Muscle of leg (tissue), 11 donors: ENCODE measurements around the gene RFTN1. TPM values are rescaled to one million over a fixed set of nuclear protein-coding genes. Genes with fewer than 3 reads are reported as not detected.
"Not testable (repeated sequence)": the region's sequence is repeated elsewhere in the genome, so short reads cannot be mapped to it uniquely, and the experiment has no call there.

ENCODE experiments used
- DNase-seq: peaks from one replicate; pipeline ENCODE4 v3.0.0; 2013
- H3K27ac ChIP-seq: one replicate; pipeline ENCODE4 v1.5.1; 2013; ENCODE audit warnings: mild to moderate bottlenecking, low read length, control low read depth
- H3K27me3 ChIP-seq: one replicate; pipeline ENCODE4 v1.6.1; 2013; ENCODE audit warnings: low read length; ENCODE audit not compliant: control insufficient read depth, insufficient read depth
- H3K36me3 ChIP-seq: one replicate; pipeline ENCODE4 v1.6.1; 2013; ENCODE audit warnings: low read length; ENCODE audit not compliant: control insufficient read depth, insufficient read depth
- H3K4me1 ChIP-seq: one replicate; pipeline ENCODE4 v1.6.1; 2013; ENCODE audit warnings: low read length; ENCODE audit not compliant: control insufficient read depth, insufficient read depth
- H3K4me3 ChIP-seq: one replicate; pipeline ENCODE4 v1.5.1; 2013; ENCODE audit warnings: low read length, control low read depth
- H3K9me3 ChIP-seq: replicated peaks from 2 replicates; pipeline ENCODE4 v1.6.1; 2013; ENCODE audit warnings: low read depth, low read length; ENCODE audit not compliant: control insufficient read depth
- WGBS: methylation state at CpG from one replicate; pipeline ENCODE4 v1.1.5; 2013; ENCODE audit warnings: missing lambda C conversion rate; ENCODE audit not compliant: insufficient coverage; 5-methylcytosine and 5-hydroxymethylcytosine counted together
- polyA plus RNA-seq, 8 donors: library from polyadenylated mRNA; unstranded; fragments of 120-200 nt; gene quantifications; one replicate each; pipeline versions ENCODE4 v1.2.1 to v1.2.3, GENCODE V29; 2013; ENCODE audit warnings: inconsistent platforms in 1 of 8, low replicate concordance in 1 of 8; ENCODE audit not compliant: insufficient read length in 8 of 8, insufficient read depth in 1 of 8
- total RNA-seq: library from RNA; stranded (reverse); fragments of 120-200 nt; gene quantifications from one replicate; pipeline ENCODE4 v1.2.4, GENCODE V29; 2013

Gene RFTN1
- total and polyA plus RNA-seq, 9 donors = 15.0 to 19.2 (median 15.6) TPM

GRCh38 chr3:16316396-16316795 lies 197.1 kb downstream of the RFTN1 start:
- no peak overlapping the region for H3K27ac ChIP-seq
- no peaks in the 10 kb centered on the region for H3K27me3 ChIP-seq
- no peaks in the 10 kb centered on the region for H3K9me3 ChIP-seq
- no peak for DNase-seq
- peaks cover 52% of the 10 kb centered on the region for H3K36me3 ChIP-seq
- 86% methylated on average over 3 of the region's 3 CpGs for WGBS
- H3K4me3 ChIP-seq = no peak overlapping the region
- peaks cover 6% of the 10 kb centered on the region for H3K4me1 ChIP-seq

GRCh38 chr3:16315623-16316022 lies 197.9 kb downstream of the RFTN1 start:
- no peak overlapping the region for H3K4me3 ChIP-seq
- H3K36me3 ChIP-seq = peaks cover 47% of the 10 kb centered on the region
- no peak overlapping the region for H3K27ac ChIP-seq
- H3K9me3 ChIP-seq = no peaks in the 10 kb centered on the region
- H3K4me1 ChIP-seq = peaks cover 6% of the 10 kb centered on the region
- H3K27me3 ChIP-seq = no peaks in the 10 kb centered on the region
- no peak for DNase-seq
- WGBS = 86% methylated on average over 3 of the region's 7 CpGs

GRCh38 chr3:16313886-16314645 lies 199.4 kb downstream of the RFTN1 start:
- H3K4me1 ChIP-seq = peaks cover 6% of the 10 kb centered on the region
- peaks cover 41% of the 10 kb centered on the region for H3K36me3 ChIP-seq
- 58% methylated on average over 2 of the region's 5 CpGs for WGBS

GRCh38 chr3:16311960-16312451 lies 201.5 kb downstream of the RFTN1 start:
- peaks cover 6% of the 10 kb centered on the region for H3K4me1 ChIP-seq

More at GRCh38 chr3:16313886-16314645, 199.4 kb downstream of the RFTN1 start:
- no peak overlapping the region for H3K27ac ChIP-seq
- H3K4me3 ChIP-seq = no peak overlapping the region
- DNase-seq = no peak
- H3K9me3 ChIP-seq = no peaks in the 10 kb centered on the region
- H3K27me3 ChIP-seq = no peaks in the 10 kb centered on the region

GRCh38 chr3:16310486-16310885 lies 203.0 kb downstream of the RFTN1 start:
- H3K9me3 ChIP-seq, H3K27me3 ChIP-seq, H3K4me1 ChIP-seq, H3K4me3 ChIP-seq, DNase-seq, H3K27ac ChIP-seq: not testable (repeated sequence)
- peaks cover 19% of the 10 kb centered on the region for H3K36me3 ChIP-seq
- 100% methylated on average over 2 of the region's 7 CpGs for WGBS

More at GRCh38 chr3:16311960-16312451, 201.5 kb downstream of the RFTN1 start:
- H3K27ac ChIP-seq = no peak overlapping the region
- peaks cover 31% of the 10 kb centered on the region for H3K36me3 ChIP-seq
- 46% methylated on average over 6 of the region's 6 CpGs for WGBS
- DNase-seq = no peak
- no peaks in the 10 kb centered on the region for H3K9me3 ChIP-seq
- H3K4me3 ChIP-seq = no peak overlapping the region
- H3K27me3 ChIP-seq = no peaks in the 10 kb centered on the region

- Histone ChIP-seq H3K27me3 (no peaks in the 10 kb centered on the region), H3K4me3 (no peak overlapping the region), H3K36me3 (peaks cover 25% of the 10 kb centered on the region), H3K9me3 (no peaks in the 10 kb centered on the region), H3K27ac (no peak overlapping the region), H3K4me1 (peaks cover 6% of the 10 kb centered on the region)
- no peak for DNase-seq
- WGBS = no CpG with 5 or more reads among the region's 2 CpGs
These were observed 203.9 kb downstream of the RFTN1 start for GRCh38 chr3:16309558-16309957.

GRCh38 chr3:16308727-16309126 lies 204.8 kb downstream of the RFTN1 start:
- no peak overlapping the region for H3K27ac ChIP-seq
- no peaks in the 10 kb centered on the region for H3K9me3 ChIP-seq
- H3K36me3 ChIP-seq = peaks cover 24% of the 10 kb centered on the region
- peaks cover 6% of the 10 kb centered on the region for H3K4me1 ChIP-seq
- no peaks in the 10 kb centered on the region for H3K27me3 ChIP-seq
- WGBS = no CpG with 5 or more reads among the region's 1 CpG
- no peak overlapping the region for H3K4me3 ChIP-seq
- no peak for DNase-seq

- H3K4me1 ChIP-seq = peaks cover 6% of the 10 kb centered on the region
- H3K27ac ChIP-seq = no peak overlapping the region
- H3K27me3 ChIP-seq = no peaks in the 10 kb centered on the region
- WGBS = 93% methylated on average over 5 of the region's 5 CpGs
- no peak overlapping the region for H3K4me3 ChIP-seq
- peaks cover 22% of the 10 kb centered on the region for H3K36me3 ChIP-seq
- no peak for DNase-seq
- H3K9me3 ChIP-seq = no peaks in the 10 kb centered on the region
These were observed 205.5 kb downstream of the RFTN1 start for GRCh38 chr3:16307832-16308531.

GRCh38 chr3:16305111-16305541 lies 208.4 kb downstream of the RFTN1 start:
- no peak overlapping the region for H3K27ac ChIP-seq

More at GRCh38 chr3:16305111-16305541, 208.4 kb downstream of the RFTN1 start:
- H3K4me1 ChIP-seq = no peaks in the 10 kb centered on the region
- 93% methylated on average over 7 of the region's 7 CpGs for WGBS
- H3K4me3 ChIP-seq = no peak overlapping the region
- H3K36me3 ChIP-seq = peaks cover 35% of the 10 kb centered on the region
- no peaks in the 10 kb centered on the region for H3K27me3 ChIP-seq
- DNase-seq = no peak
- H3K9me3 ChIP-seq = no peaks in the 10 kb centered on the region
